ACHN (cell line): ENCODE data around the gene ANKRD26.
"Not testable (repeated sequence)": the region's sequence is repeated elsewhere in the genome, so short reads cannot be mapped to it uniquely, and the experiment has no call there.

Source experiments
- DNase-seq: peaks from one replicate; pipeline ENCODE4 v3.0.0-alpha.2; 2015
- in situ Hi-C: cut with HindIII; loops from 2 replicates; pipeline ENCODE4 v1.10.0; 2017; ENCODE audit warnings: low sequenced_read_pairs, low pct_ligation_motif_present, low pct_unique_long_range_greater_than_20kb

ANKRD26 gene

DNA sequence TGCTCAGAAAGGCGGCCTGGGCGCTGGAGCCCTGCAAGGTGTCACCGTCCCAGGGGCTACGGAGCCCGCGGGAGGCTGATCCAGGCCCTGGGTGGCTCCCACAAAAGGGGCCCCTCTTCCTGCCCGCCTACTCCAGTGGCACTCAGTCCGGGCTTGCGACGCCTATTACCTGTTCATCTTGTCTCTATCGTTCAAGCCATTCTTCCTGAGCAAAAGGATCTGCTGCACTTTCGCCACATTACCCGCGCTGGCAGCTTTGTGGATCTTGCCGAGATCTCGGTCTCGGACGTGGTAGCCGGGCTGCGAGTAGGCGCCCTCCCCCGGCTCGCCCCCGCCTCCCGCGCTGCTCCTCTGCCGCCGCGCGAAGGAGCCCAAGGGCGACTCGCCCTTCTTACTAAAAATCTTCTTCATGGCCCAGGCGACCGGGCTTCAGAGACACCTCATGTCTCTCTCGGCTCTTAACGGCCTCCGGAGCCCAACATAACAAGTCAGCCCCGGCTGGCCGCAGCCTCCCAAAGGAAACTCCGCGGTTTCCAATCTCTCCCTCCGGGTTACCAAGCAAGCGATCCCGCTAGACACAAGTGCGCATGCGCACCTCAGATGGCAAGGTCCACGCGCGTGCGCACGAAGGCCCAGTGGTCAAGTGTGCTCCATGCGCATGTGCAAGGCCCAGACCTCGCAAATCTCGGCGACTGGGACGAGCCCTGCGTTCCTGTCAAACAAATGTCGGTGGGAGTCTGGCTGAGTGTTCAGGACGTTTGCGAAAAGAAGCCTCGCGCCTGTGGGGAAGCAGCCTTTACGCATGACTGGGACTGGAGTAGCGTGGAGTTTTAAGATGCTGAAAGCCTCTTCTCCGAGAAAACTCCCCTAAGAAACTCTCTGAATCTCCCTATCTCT, at the start of gene ANKRD26:
Gene ANKRD26, minus strand, starts transcription at position 579 of the 897 bp plus-strand sequence. Its CDS starts 168 bp downstream, at position 411.
- in situ Hi-C loops: no loop called here
- DNase-seq: peak; percentile 95

- in situ Hi-C loops: no loop called here
Measured at GRCh38 chr10:27147701-27148100, 47.4 kb upstream of the ANKRD26 start.

GRCh38 chr10:27145937-27146336, 45.6 kb upstream of the ANKRD26 start:
- DNase-seq: no peak
- in situ Hi-C loops: no loop called here

More at GRCh38 chr10:27147701-27148100, 47.4 kb upstream of the ANKRD26 start:
- no peak for DNase-seq

- in situ Hi-C loops: no loop called here
- no peak for DNase-seq
Measured at GRCh38 chr10:27143686-27144085, 43.4 kb upstream of the ANKRD26 start.

- no peak for DNase-seq
- in situ Hi-C loops: no loop called here
Measured at GRCh38 chr10:27138277-27138676, 38.0 kb upstream of the ANKRD26 start.

DNA sequence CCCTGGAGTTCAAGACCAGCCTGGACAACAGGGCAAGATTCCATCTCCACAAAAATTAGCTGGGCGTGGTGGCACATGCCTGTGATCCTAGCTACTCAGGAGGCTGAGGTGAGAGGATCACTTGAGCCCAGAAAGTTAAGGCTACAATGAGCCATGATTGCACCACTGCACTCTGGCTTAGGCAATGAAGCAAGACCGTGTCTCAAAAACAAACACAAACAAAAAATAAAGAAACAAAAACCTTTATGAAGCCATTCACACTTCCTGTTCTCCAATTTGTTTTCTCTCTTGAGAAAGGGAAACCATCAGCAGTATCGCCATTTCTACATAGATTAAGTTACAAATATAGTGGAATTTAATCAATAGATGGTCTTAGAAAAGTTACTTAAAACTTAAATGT, 34.1 kb upstream of the ANKRD26 start:
- in situ Hi-C loops: no loop called here
- no peak for DNase-seq

GRCh38 chr10:27108165-27108564, 7.9 kb upstream of the ANKRD26 start:
- no peak for DNase-seq
- in situ Hi-C loops: no loop called here

DNA sequence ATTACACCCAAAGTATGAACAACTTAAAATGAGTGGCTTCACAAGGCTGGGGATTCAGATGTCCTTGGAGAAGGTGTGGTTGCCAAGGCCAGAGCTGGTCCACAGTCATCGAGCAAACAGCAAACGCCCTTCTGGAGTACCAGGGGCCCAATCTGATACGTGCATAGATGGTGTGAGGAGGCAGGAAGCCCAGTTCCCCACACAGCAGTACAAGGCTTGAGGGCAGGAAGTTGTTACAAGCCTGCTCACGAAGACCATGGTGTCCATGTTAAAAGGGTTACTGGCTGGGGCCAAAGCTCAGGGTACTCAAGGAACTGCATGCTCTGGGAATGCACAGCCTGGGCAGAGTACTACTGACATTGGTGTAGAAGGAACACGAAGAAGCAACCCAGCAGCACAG, 4.6 kb upstream of the ANKRD26 start:
- in situ Hi-C loops: no loop called here
- DNase-seq: no peak

DNA sequence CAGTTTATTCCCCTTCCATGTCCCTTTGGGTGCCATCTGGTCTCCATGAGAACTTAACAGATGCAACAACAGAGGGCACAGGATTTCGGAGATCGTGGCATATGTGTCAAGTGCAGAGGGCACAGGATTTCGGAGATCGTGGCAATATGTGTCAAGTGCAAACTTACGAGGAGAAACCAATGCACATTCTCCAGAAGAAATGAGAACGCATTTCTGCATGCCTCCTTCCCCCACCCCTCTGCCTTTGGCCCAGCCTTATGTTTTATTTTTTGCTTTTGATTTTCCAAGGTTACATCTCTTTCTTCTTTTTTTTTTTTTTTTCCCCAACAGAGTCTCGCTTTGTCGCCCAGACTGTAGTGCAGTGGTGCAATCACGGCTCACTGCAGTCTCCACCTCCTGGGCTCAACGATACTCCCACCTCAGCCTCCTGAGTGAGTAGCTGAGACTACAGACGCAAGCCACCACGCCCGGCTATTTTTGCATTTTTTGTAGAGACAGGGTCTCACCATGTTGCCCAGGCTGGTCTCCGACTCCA, 586 bp upstream of the ANKRD26 start:
- in situ Hi-C loops: no loop called here
- DNase-seq: peak; percentile 2

DNA sequence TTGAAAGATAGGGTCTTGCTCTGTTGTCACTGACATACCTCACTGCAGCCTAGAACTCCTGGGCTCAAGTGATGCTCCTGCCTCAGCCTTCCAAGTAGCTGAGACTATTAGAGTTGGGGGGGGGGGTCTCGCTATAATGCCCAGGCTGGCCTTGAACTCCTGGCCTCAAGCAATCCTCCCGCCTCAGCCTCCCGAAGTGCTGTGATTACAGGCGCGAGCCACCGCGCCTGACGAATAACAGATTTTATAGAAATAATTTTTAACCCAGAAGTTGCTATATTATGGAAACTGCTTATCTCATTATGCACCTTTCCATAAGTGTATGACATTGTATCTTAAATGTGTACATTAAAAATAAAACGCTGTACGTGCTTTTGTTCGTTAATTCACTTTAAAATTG, 846 bp downstream of the ANKRD26 start:
- in situ Hi-C loops: no loop called here
- no peak for DNase-seq

GRCh38 chr10:27088119-27089044, 11.9 kb downstream of the ANKRD26 start:
- no peak for DNase-seq
- in situ Hi-C loops: no loop called here

DNA sequence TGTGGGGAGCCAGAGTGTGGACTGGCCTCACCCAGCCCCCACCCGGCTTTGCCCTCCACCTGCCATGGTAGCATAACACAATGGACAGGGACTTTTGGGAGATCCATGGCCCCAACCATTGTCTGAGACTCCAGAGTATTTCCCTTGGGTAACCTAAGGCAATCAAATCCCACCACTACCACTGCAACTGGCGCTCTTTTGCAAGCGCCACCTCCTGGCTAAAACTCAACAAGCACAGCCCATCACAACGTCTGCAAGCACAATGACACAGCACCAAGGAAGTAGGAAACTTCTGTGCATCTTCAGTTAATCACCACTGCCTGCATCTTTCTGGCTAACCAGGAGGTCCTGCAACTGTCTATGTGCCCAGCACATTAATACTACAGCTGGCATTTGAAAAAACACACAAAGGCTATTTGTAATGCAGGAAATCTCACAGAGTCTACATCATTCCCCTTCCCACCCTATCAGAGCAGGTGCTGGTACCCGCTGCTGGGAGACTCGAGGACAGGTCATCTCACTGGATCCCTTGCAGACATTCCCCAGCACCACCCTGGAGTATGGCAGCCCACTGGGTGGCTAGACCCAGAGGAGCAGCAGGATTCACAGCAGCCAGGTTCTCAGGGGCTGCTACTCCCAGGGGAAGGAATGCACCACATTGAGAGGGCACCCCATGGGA, 27.7 kb downstream of the ANKRD26 start:
- no peak for DNase-seq
- in situ Hi-C loops: no loop called here

- in situ Hi-C loops: no loop called here
- no peak for DNase-seq
Measured at GRCh38 chr10:27068217-27068891, 31.9 kb downstream of the ANKRD26 start.

- in situ Hi-C loops: no loop called here
- DNase-seq: no peak
Measured at GRCh38 chr10:27065084-27065483, 35.2 kb downstream of the ANKRD26 start.

DNA sequence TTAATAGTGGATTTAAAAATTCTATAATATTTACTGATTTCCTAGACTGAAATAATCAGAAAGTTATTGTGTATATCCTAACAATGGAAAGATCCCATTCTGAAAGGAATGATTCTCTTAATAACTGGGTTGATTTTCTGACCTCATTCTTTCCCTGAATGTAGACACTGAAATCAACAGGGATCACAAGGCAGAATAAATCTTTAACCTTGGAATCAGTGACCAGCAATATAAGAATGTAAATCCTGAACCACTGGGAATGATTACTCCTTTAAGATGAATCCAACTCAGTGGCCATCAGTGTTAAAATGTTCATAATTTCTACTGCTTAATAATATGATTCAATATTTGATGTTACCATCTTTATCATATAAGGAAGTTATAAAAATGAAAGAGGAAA, 47.6 kb downstream of the ANKRD26 start:
- peak; percentile 45 for DNase-seq
- in situ Hi-C loops: no loop called here

GRCh38 chr10:27045247-27045646, 55.0 kb downstream of the ANKRD26 start:
- in situ Hi-C loops, DNase-seq: not testable (repeated sequence)

GRCh38 chr10:27041196-27041595, 59.1 kb downstream of the ANKRD26 start:
- in situ Hi-C loops: no loop called here
- DNase-seq: no peak

GRCh38 chr10:27038168-27038567, 62.1 kb downstream of the ANKRD26 start:
- DNase-seq: no peak
- in situ Hi-C loops: no loop called here
